GM19372 (cell line): Measurements from ENCODE around the gene OAT.
"Not testable (repeated sequence)": the region's sequence is repeated elsewhere in the genome, so short reads cannot be mapped to it uniquely, and the experiment has no call there.

Experiments
- ATAC-seq: cut with Tn5 transposase; IDR thresholded peaks from one replicate; pipeline ENCODE4 v1.9.1; 2021; ENCODE audit warnings: mild to moderate bottlenecking, low read depth, moderate library complexity; ENCODE audit not compliant: unreplicated experiment

Gene OAT

GRCh38 chr10:124448696-124449169, 30.0 kb upstream of the OAT start:
- ATAC-seq: no peak

GRCh38 chr10:124447751-124448466, 29.2 kb upstream of the OAT start:
- no peak for ATAC-seq

- ATAC-seq: no peak
These were observed 28.4 kb upstream of the OAT start for GRCh38 chr10:124446830-124447750.

GRCh38 chr10:124441694-124442093, 23.0 kb upstream of the OAT start:
- not testable (repeated sequence) for ATAC-seq

GRCh38 chr10:124436191-124436638, 17.5 kb upstream of the OAT start:
- ATAC-seq: peak; percentile 66

GRCh38 chr10:124435683-124436082, 17.0 kb upstream of the OAT start:
- ATAC-seq: not testable (repeated sequence)

GRCh38 chr10:124433461-124433860, 14.7 kb upstream of the OAT start:
- ATAC-seq: no peak

- ATAC-seq: no peak
These were observed 11.4 kb upstream of the OAT start for GRCh38 chr10:124430077-124430476.

- ATAC-seq: no peak
These were observed 10.9 kb upstream of the OAT start for GRCh38 chr10:124429576-124429975.

- no peak for ATAC-seq
These were observed 9.6 kb upstream of the OAT start for GRCh38 chr10:124428207-124428777.

- ATAC-seq: no peak
These were observed 6.7 kb upstream of the OAT start for GRCh38 chr10:124425227-124425962.

GRCh38 chr10:124423813-124424212, 5.1 kb upstream of the OAT start:
- no peak for ATAC-seq

- no peak for ATAC-seq
These were observed 4.0 kb upstream of the OAT start for GRCh38 chr10:124422742-124423141.

- no peak for ATAC-seq
These were observed 1.5 kb upstream of the OAT start for GRCh38 chr10:124420254-124420653.

- no peak for ATAC-seq
These were observed 912 bp upstream of the OAT start for GRCh38 chr10:124419635-124420034.

GRCh38 chr10:124417895-124418725, 613 bp downstream of the OAT start:
- peak; percentile 28 for ATAC-seq

- no peak for ATAC-seq
These were observed 2.0 kb downstream of the OAT start for GRCh38 chr10:124416733-124417132.

GRCh38 chr10:124415210-124415609, 3.5 kb downstream of the OAT start:
- no peak for ATAC-seq

- no peak for ATAC-seq
These were observed 4.6 kb downstream of the OAT start for GRCh38 chr10:124414076-124414475.

GRCh38 chr10:124409696-124410095, 9.0 kb downstream of the OAT start:
- ATAC-seq: no peak
